GM23338 (cell line): ENCODE results near the gene SMIM7. TPM values are rescaled to one million over a fixed set of nuclear protein-coding genes. Genes with fewer than 3 reads are reported as not detected.

Source experiments
- ATAC-seq: fragments of 200-7000 bp; cut with Tn5 transposase; 3 replicates; pipeline ENCODE4 v1.9.1; 2020
- DNase-seq: peaks from one replicate; pipeline ENCODE4 v3.0.0-alpha.2; 2015; ENCODE audit warnings: low spot score
- H2AFZ ChIP-seq: fragments of 200-600 bp; sonication (generic); 2 replicates; pipeline ENCODE4 v1.8.0; 2016; ENCODE audit warnings: antibody characterized with exemption, mild to moderate bottlenecking, moderate library complexity
- H3F3A ChIP-seq: fragments of 200-600 bp; sonication (generic); replicated peaks from 2 replicates; pipeline ENCODE4 v1.8.0; 2017; ENCODE audit warnings: antibody characterized with exemption, mixed run types, low read depth
- H3K27ac ChIP-seq: fragments of 200-600 bp; sonication (generic); 2 replicates; pipeline ENCODE4 v1.6.1; 2016; ENCODE audit warnings: low read depth
- H3K27me3 ChIP-seq: fragments of 200-600 bp; sonication (generic); 2 replicates; pipeline ENCODE4 v1.8.0; 2016; ENCODE audit warnings: mild to moderate bottlenecking, mixed run types, moderate library complexity; ENCODE audit not compliant: insufficient read depth
- H3K36me3 ChIP-seq: fragments of 200-600 bp; sonication (generic); 2 replicates; pipeline ENCODE4 v1.8.0; 2016; ENCODE audit warnings: mild to moderate bottlenecking; ENCODE audit not compliant: insufficient read depth
- H3K4me1 ChIP-seq: fragments of 200-600 bp; sonication (generic); 2 replicates; pipeline ENCODE4 v1.8.0; 2016; ENCODE audit warnings: mild to moderate bottlenecking, moderate library complexity; ENCODE audit not compliant: insufficient read depth
- H3K4me2 ChIP-seq: fragments of 200-600 bp; sonication (generic); 2 replicates; pipeline ENCODE4 v1.7.1; 2017; ENCODE audit warnings: mixed run types
- H3K4me3 ChIP-seq: fragments of 200-600 bp; sonication (generic); 2 replicates; pipeline ENCODE4 v1.6.1; 2016; ENCODE audit warnings: mixed run types
- H3K79me2 ChIP-seq: fragments of 200-600 bp; sonication (generic); replicated peaks from 2 replicates; pipeline ENCODE4 v1.8.0; 2017; ENCODE audit warnings: mild to moderate bottlenecking; ENCODE audit not compliant: insufficient read depth
- H3K9me2 ChIP-seq: fragments of 200-600 bp; sonication (generic); 2 replicates; pipeline ENCODE4 v1.8.0; 2017; ENCODE audit not compliant: insufficient read depth
- H4K20me1 ChIP-seq: fragments of 200-600 bp; sonication (generic); replicated peaks from 2 replicates; pipeline ENCODE4 v1.8.0; 2017; ENCODE audit warnings: mild to moderate bottlenecking; ENCODE audit not compliant: insufficient read depth
- H3K27ac Mint-ChIP-seq: 2 replicates; pipeline ENCODE4 v1.8.0; 2020; ENCODE audit warnings: inconsistent platforms, mild to moderate bottlenecking, moderate library complexity, mixed read lengths
- H3K27me3 Mint-ChIP-seq: 3 replicates; pipeline ENCODE4 v1.8.0; 2022; ENCODE audit warnings: low read depth, mild to moderate bottlenecking, moderate library complexity, mixed read lengths, inconsistent platforms; ENCODE audit not compliant: insufficient read depth, poor library complexity
- H3K36me3 Mint-ChIP-seq: 3 replicates; pipeline ENCODE4 v1.8.0; 2021; ENCODE audit warnings: low read depth, mild to moderate bottlenecking, inconsistent platforms, moderate library complexity, mixed read lengths
- H3K4me1 Mint-ChIP-seq: 3 replicates; pipeline ENCODE4 v1.8.0; 2020; ENCODE audit warnings: mild to moderate bottlenecking, inconsistent platforms, mixed read lengths
- H3K4me3 Mint-ChIP-seq: 3 replicates; pipeline ENCODE4 v1.8.0; 2021; ENCODE audit warnings: moderate library complexity, mild to moderate bottlenecking, inconsistent platforms, mixed read lengths
- H3K9me3 Mint-ChIP-seq: 3 replicates; pipeline ENCODE4 v1.8.0; 2020; ENCODE audit warnings: moderate library complexity, mild to moderate bottlenecking, inconsistent platforms, mixed read lengths
- CREB1 ChIP-seq: fragments of 250-450 bp; sonication (Bioruptor Pico); IDR thresholded peaks from 2 replicates; pipeline ENCODE4 v1.5.0; 2020; ENCODE audit warnings: low read depth, mild to moderate bottlenecking, moderate library complexity
- CTCF ChIP-seq, 2 experiments: fragments of 200-600 bp in 1 of 2; sonication (generic) in 1 of 2; conservative IDR thresholded peaks; 2 replicates each; pipeline versions ENCODE4 v1.5.1 to v1.6.1; 2016 to 2017; ENCODE audit warnings: antibody characterized with exemption in 2 of 2, low read depth in 2 of 2, mild to moderate bottlenecking in 2 of 2, moderate library complexity in 1 of 2
- EZH2phosphoT487 ChIP-seq: fragments of 200-600 bp; sonication (generic); IDR thresholded peaks from one replicate; pipeline ENCODE4 v1.8.1; 2018; ENCODE audit warnings: antibody characterized with exemption; ENCODE audit not compliant: unreplicated experiment
- NANOG ChIP-seq: IDR thresholded peaks from 2 replicates; pipeline ENCODE4 v1.6.1; 2016; ENCODE audit warnings: antibody characterized with exemption, borderline replicate concordance
- POLR2AphosphoS5 ChIP-seq: IDR thresholded peaks from 2 replicates; pipeline ENCODE4 v1.6.1; 2016; ENCODE audit warnings: antibody characterized with exemption, low read depth
- REST ChIP-seq: IDR thresholded peaks from one replicate; pipeline ENCODE4 v1.6.1; 2018; ENCODE audit warnings: antibody characterized with exemption; ENCODE audit not compliant: unreplicated experiment
- ZNF114 ChIP-seq: fragments of 250-450 bp; sonication (Bioruptor Pico); IDR thresholded peaks from 2 replicates; pipeline ENCODE4 v1.5.0; 2020; ENCODE audit warnings: mild to moderate bottlenecking, moderate library complexity
- ZNF331 ChIP-seq: fragments of 250-450 bp; sonication (Bioruptor Pico); IDR thresholded peaks from 2 replicates; pipeline ENCODE4 v1.5.0; 2020; ENCODE audit warnings: low read depth, mild to moderate bottlenecking, moderate library complexity
- ZNF462 ChIP-seq: fragments of 250-450 bp; sonication (Bioruptor Pico); IDR thresholded peaks from 2 replicates; pipeline ENCODE4 v1.5.0; 2020; ENCODE audit warnings: mild to moderate bottlenecking, moderate library complexity
- polyA plus RNA-seq: library from polyadenylated mRNA; unstranded; fragments of >200 nt; fragmentation: Nextera tagmentation; extraction: Ambion mirVana; gene quantifications from 2 replicates; pipeline ENCODE4 v1.2.1, GENCODE V29; 2016
- total RNA-seq: library from RNA; depleted of rRNA; stranded (reverse); fragments of >200 nt; shearing (Covaris generic); gene quantifications from 2 replicates; pipeline ENCODE4 v1.2.3, GENCODE V29; 2014

Gene SMIM7
- total and polyA plus RNA-seq, 2 experiments from 2014 or later, result 81.7 to 84.5 TPM

GRCh38 chr19:16626796-16627192 lies 33.1 kb downstream of the SMIM7 start (continued):
- TF ChIP-seq REST (no peak), CTCF (conservative IDR thresholded peaks at IDR 0.05; ENCODE audit: low read depth in 2 of 2) (no peak), ZNF114 (no peak), POLR2AphosphoS5 (no peak)

- H3K27me3 ChIP-seq, result no peaks in the 10 kb centered on the region
- peaks cover 9% of the 10 kb centered on the region for H3K4me1 ChIP-seq
- ATAC-seq (no peak), DNase-seq (no peak)
- peaks cover 19% of the 10 kb centered on the region for H3K27me3 Mint-ChIP-seq
- H3K4me3 Mint-ChIP-seq, result peak overlapping the region; percentile 45
- H3K36me3 Mint-ChIP-seq, result peaks cover 3% of the 10 kb centered on the region; the same call in 2 of the 3 replicates
- H3K79me2 ChIP-seq, result peaks cover 74% of the 10 kb centered on the region
- no peak overlapping the region for H2AFZ ChIP-seq
- no peak overlapping the region for H3K4me2 ChIP-seq
- no peaks in the 10 kb centered on the region for H3K36me3 ChIP-seq
- H3K4me3 ChIP-seq, result no peak overlapping the region
- no peak overlapping the region for H3K27ac Mint-ChIP-seq
- H3K9me3 Mint-ChIP-seq, result no peaks in the 10 kb centered on the region; the same call in 2 of the 3 replicates
- peaks cover 6% of the 10 kb centered on the region; the same call in 1 of the 2 replicates for H3F3A ChIP-seq
- H3K9me2 ChIP-seq, result no peaks in the 10 kb centered on the region
- peaks cover 50% of the 10 kb centered on the region for H4K20me1 ChIP-seq
- H3K27ac ChIP-seq, result peak overlapping the region; percentile 34; the same call in 1 of the 2 replicates
- H3K4me1 Mint-ChIP-seq, result peaks cover 28% of the 10 kb centered on the region
- TF ChIP-seq ZNF331 (CRISPR knock-in tag), result no peak
- TF ChIP-seq POLR2AphosphoS5, result no peak
- no peak for TF ChIP-seq EZH2phosphoT487
- no peak for TF ChIP-seq CTCF (conservative IDR thresholded peaks at IDR 0.05; ENCODE audit: low read depth in 2 of 2)
- no peak for TF ChIP-seq NANOG
- TF ChIP-seq ZNF462 (CRISPR knock-in tag), result no peak
- no peak for TF ChIP-seq ZNF114
- TF ChIP-seq CREB1, result no peak
These were observed 34.6 kb downstream of the SMIM7 start for GRCh38 chr19:16625163-16625958.
